GM23338 (cell line): ENCODE data around the gene SARDH. TPM values are rescaled to one million over a fixed set of nuclear protein-coding genes. Genes with fewer than 3 reads are reported as not detected.

Experiments
- ATAC-seq: fragments of 200-7000 bp; cut with Tn5 transposase; 3 replicates; pipeline ENCODE4 v1.9.1; 2020
- DNase-seq: peaks from one replicate; pipeline ENCODE4 v3.0.0-alpha.2; 2015; ENCODE audit warnings: low spot score
- H2AFZ ChIP-seq: fragments of 200-600 bp; sonication (generic); 2 replicates; pipeline ENCODE4 v1.8.0; 2016; ENCODE audit warnings: antibody characterized with exemption, mild to moderate bottlenecking, moderate library complexity
- H3F3A ChIP-seq: fragments of 200-600 bp; sonication (generic); replicated peaks from 2 replicates; pipeline ENCODE4 v1.8.0; 2017; ENCODE audit warnings: antibody characterized with exemption, mixed run types, low read depth
- H3K27ac ChIP-seq: fragments of 200-600 bp; sonication (generic); 2 replicates; pipeline ENCODE4 v1.6.1; 2016; ENCODE audit warnings: low read depth
- H3K27me3 ChIP-seq: fragments of 200-600 bp; sonication (generic); 2 replicates; pipeline ENCODE4 v1.8.0; 2016; ENCODE audit warnings: mild to moderate bottlenecking, mixed run types, moderate library complexity; ENCODE audit not compliant: insufficient read depth
- H3K36me3 ChIP-seq: fragments of 200-600 bp; sonication (generic); 2 replicates; pipeline ENCODE4 v1.8.0; 2016; ENCODE audit warnings: mild to moderate bottlenecking; ENCODE audit not compliant: insufficient read depth
- H3K4me1 ChIP-seq: fragments of 200-600 bp; sonication (generic); 2 replicates; pipeline ENCODE4 v1.8.0; 2016; ENCODE audit warnings: mild to moderate bottlenecking, moderate library complexity; ENCODE audit not compliant: insufficient read depth
- H3K4me2 ChIP-seq: fragments of 200-600 bp; sonication (generic); 2 replicates; pipeline ENCODE4 v1.7.1; 2017; ENCODE audit warnings: mixed run types
- H3K4me3 ChIP-seq: fragments of 200-600 bp; sonication (generic); 2 replicates; pipeline ENCODE4 v1.6.1; 2016; ENCODE audit warnings: mixed run types
- H3K79me2 ChIP-seq: fragments of 200-600 bp; sonication (generic); replicated peaks from 2 replicates; pipeline ENCODE4 v1.8.0; 2017; ENCODE audit warnings: mild to moderate bottlenecking; ENCODE audit not compliant: insufficient read depth
- H3K9me2 ChIP-seq: fragments of 200-600 bp; sonication (generic); 2 replicates; pipeline ENCODE4 v1.8.0; 2017; ENCODE audit not compliant: insufficient read depth
- H4K20me1 ChIP-seq: fragments of 200-600 bp; sonication (generic); replicated peaks from 2 replicates; pipeline ENCODE4 v1.8.0; 2017; ENCODE audit warnings: mild to moderate bottlenecking; ENCODE audit not compliant: insufficient read depth
- H3K27ac Mint-ChIP-seq: 2 replicates; pipeline ENCODE4 v1.8.0; 2020; ENCODE audit warnings: inconsistent platforms, mild to moderate bottlenecking, moderate library complexity, mixed read lengths
- H3K27me3 Mint-ChIP-seq: 3 replicates; pipeline ENCODE4 v1.8.0; 2022; ENCODE audit warnings: low read depth, mild to moderate bottlenecking, moderate library complexity, mixed read lengths, inconsistent platforms; ENCODE audit not compliant: insufficient read depth, poor library complexity
- H3K36me3 Mint-ChIP-seq: 3 replicates; pipeline ENCODE4 v1.8.0; 2021; ENCODE audit warnings: low read depth, mild to moderate bottlenecking, inconsistent platforms, moderate library complexity, mixed read lengths
- H3K4me1 Mint-ChIP-seq: 3 replicates; pipeline ENCODE4 v1.8.0; 2020; ENCODE audit warnings: mild to moderate bottlenecking, inconsistent platforms, mixed read lengths
- H3K4me3 Mint-ChIP-seq: 3 replicates; pipeline ENCODE4 v1.8.0; 2021; ENCODE audit warnings: moderate library complexity, mild to moderate bottlenecking, inconsistent platforms, mixed read lengths
- H3K9me3 Mint-ChIP-seq: 3 replicates; pipeline ENCODE4 v1.8.0; 2020; ENCODE audit warnings: moderate library complexity, mild to moderate bottlenecking, inconsistent platforms, mixed read lengths
- CREB1 ChIP-seq: fragments of 250-450 bp; sonication (Bioruptor Pico); IDR thresholded peaks from 2 replicates; pipeline ENCODE4 v1.5.0; 2020; ENCODE audit warnings: low read depth, mild to moderate bottlenecking, moderate library complexity
- CTCF ChIP-seq, 2 experiments: fragments of 200-600 bp in 1 of 2; sonication (generic) in 1 of 2; conservative IDR thresholded peaks; 2 replicates each; pipeline versions ENCODE4 v1.5.1 to v1.6.1; 2016 to 2017; ENCODE audit warnings: antibody characterized with exemption in 2 of 2, low read depth in 2 of 2, mild to moderate bottlenecking in 2 of 2, moderate library complexity in 1 of 2
- ETS1 ChIP-seq: IDR thresholded peaks from 2 replicates; pipeline ENCODE4 v1.6.1; 2016; ENCODE audit warnings: antibody characterized with exemption
- NANOG ChIP-seq: IDR thresholded peaks from 2 replicates; pipeline ENCODE4 v1.6.1; 2016; ENCODE audit warnings: antibody characterized with exemption, borderline replicate concordance
- POLR2AphosphoS5 ChIP-seq: IDR thresholded peaks from 2 replicates; pipeline ENCODE4 v1.6.1; 2016; ENCODE audit warnings: antibody characterized with exemption, low read depth
- STAT1 ChIP-seq: IDR thresholded peaks from one replicate; pipeline ENCODE4 v1.6.1; 2016; ENCODE audit warnings: antibody characterized with exemption; ENCODE audit not compliant: unreplicated experiment
- ZNF331 ChIP-seq: fragments of 250-450 bp; sonication (Bioruptor Pico); IDR thresholded peaks from 2 replicates; pipeline ENCODE4 v1.5.0; 2020; ENCODE audit warnings: low read depth, mild to moderate bottlenecking, moderate library complexity
- polyA plus RNA-seq: library from polyadenylated mRNA; unstranded; fragments of >200 nt; fragmentation: Nextera tagmentation; extraction: Ambion mirVana; gene quantifications from 2 replicates; pipeline ENCODE4 v1.2.1, GENCODE V29; 2016
- total RNA-seq: library from RNA; depleted of rRNA; stranded (reverse); fragments of >200 nt; shearing (Covaris generic); gene quantifications from 2 replicates; pipeline ENCODE4 v1.2.3, GENCODE V29; 2014

SARDH gene
- total and polyA plus RNA-seq, 2 experiments from 2014 or later: 2.8 to 10.4 TPM

- no peak overlapping the region for H3K4me2 ChIP-seq
- no peaks in the 10 kb centered on the region for H3K9me2 ChIP-seq
- Mint-ChIP-seq H3K4me1 (peaks cover 8% of the 10 kb centered on the region; the same call in 2 of the 3 replicates), H3K27ac (no peak overlapping the region), H3K36me3 (no peaks in the 10 kb centered on the region), H3K4me3 (no peak overlapping the region), H3K9me3 (no peaks in the 10 kb centered on the region), H3K27me3 (peaks cover 15% of the 10 kb centered on the region)
- H3K4me1 ChIP-seq: no peaks in the 10 kb centered on the region
- DNase-seq: no peak
- no peak overlapping the region for H3K4me3 ChIP-seq
- H2AFZ ChIP-seq: no peak overlapping the region
- H3K27me3 ChIP-seq: no peaks in the 10 kb centered on the region
- no peaks in the 10 kb centered on the region for H4K20me1 ChIP-seq
- H3K79me2 ChIP-seq: no peaks in the 10 kb centered on the region
- no peak overlapping the region for H3K27ac ChIP-seq
- H3F3A ChIP-seq: no peaks in the 10 kb centered on the region
- TF ChIP-seq CREB1 (CRISPR knock-in tag) (no peak), NANOG (no peak), STAT1 (no peak), ZNF331 (CRISPR knock-in tag) (no peak), ETS1 (no peak)
- no peak for ATAC-seq
- no peaks in the 10 kb centered on the region for H3K36me3 ChIP-seq
Observed at GRCh38 chr9:133709691-133710571, 28.2 kb downstream of the SARDH start.

- no peak overlapping the region for H3K27ac ChIP-seq
- no peaks in the 10 kb centered on the region for H3K4me1 ChIP-seq
- ATAC-seq (peak; percentile 52), DNase-seq (no peak)
- Mint-ChIP-seq H3K27ac (no peak overlapping the region), H3K4me1 (peaks cover 8% of the 10 kb centered on the region; the same call in 2 of the 3 replicates), H3K27me3 (peaks cover 12% of the 10 kb centered on the region), H3K36me3 (no peaks in the 10 kb centered on the region), H3K4me3 (no peak overlapping the region), H3K9me3 (no peaks in the 10 kb centered on the region)
- no peaks in the 10 kb centered on the region for H3K79me2 ChIP-seq
- H3F3A ChIP-seq: no peaks in the 10 kb centered on the region
- no peak overlapping the region for H3K4me3 ChIP-seq
- no peaks in the 10 kb centered on the region for H3K36me3 ChIP-seq
- H4K20me1 ChIP-seq: no peaks in the 10 kb centered on the region
- no peak overlapping the region for H2AFZ ChIP-seq
- no peaks in the 10 kb centered on the region for H3K27me3 ChIP-seq
- no peaks in the 10 kb centered on the region for H3K9me2 ChIP-seq
- H3K4me2 ChIP-seq: no peak overlapping the region
- TF ChIP-seq POLR2AphosphoS5 (no peak), CTCF (conservative IDR thresholded peaks at IDR 0.05; ENCODE audit: low read depth in 2 of 2) (peak in 1 of 2 experiments; percentile 36; a peak in 2 of 4 replicates)
Observed at GRCh38 chr9:133709015-133709611, 29.0 kb downstream of the SARDH start.
